ENCODE data around the gene AQP11. TPM values are rescaled to one million over a fixed set of nuclear protein-coding genes. Genes with fewer than 3 reads are reported as not detected.

AQP11 gene
- total RNA-seq, 4 donors from 2014 or later, result 0.55 to 0.76 (median 0.59) TPM; not detected in 1

DNA sequence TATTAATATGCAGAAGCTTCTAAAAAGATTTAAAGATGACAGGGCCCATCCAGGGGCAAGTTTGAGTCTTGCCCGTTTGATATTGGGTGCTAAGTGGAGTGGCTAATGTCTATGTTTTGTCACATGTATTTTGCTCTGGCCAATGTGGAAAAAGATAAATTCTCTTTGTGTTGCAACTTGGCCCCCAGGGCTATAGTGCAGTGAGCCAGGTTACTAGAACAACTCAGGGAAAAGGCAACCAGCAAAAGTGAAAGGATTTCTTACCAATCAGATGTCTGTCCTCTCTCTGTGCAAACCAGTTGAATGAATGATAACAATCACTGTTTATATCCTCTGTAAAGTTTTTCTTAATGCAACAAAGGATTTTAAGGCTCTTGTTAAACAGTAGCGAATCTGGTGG lies 52.5 kb downstream of the AQP11 start:
- no peak for DNase-seq (ENCODE audit: low spot score in 2 of 2)
- peaks cover 6% of the 10 kb centered on the region for H3K4me1 ChIP-seq
- no peak overlapping the region for H3K27ac ChIP-seq
- no peaks in the 10 kb centered on the region for H3K27me3 ChIP-seq
- H3K4me3 ChIP-seq, result no peak overlapping the region
- no peak for TF ChIP-seq POLR2A (IDR thresholded peaks at IDR 0.05)
- TF ChIP-seq, protein P1, sequence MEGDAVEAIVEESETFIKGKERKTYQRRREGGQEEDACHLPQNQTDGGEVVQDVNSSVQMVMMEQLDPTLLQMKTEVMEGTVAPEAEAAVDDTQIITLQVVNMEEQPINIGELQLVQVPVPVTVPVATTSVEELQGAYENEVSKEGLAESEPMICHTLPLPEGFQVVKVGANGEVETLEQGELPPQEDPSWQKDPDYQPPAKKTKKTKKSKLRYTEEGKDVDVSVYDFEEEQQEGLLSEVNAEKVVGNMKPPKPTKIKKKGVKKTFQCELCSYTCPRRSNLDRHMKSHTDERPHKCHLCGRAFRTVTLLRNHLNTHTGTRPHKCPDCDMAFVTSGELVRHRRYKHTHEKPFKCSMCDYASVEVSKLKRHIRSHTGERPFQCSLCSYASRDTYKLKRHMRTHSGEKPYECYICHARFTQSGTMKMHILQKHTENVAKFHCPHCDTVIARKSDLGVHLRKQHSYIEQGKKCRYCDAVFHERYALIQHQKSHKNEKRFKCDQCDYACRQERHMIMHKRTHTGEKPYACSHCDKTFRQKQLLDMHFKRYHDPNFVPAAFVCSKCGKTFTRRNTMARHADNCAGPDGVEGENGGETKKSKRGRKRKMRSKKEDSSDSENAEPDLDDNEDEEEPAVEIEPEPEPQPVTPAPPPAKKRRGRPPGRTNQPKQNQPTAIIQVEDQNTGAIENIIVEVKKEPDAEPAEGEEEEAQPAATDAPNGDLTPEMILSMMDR (IDR thresholded peaks at IDR 0.05), result no peak
- no peak for TF ChIP-seq POLR2AphosphoS5 (IDR thresholded peaks at IDR 0.05)
- TF ChIP-seq EP300 (IDR thresholded peaks at IDR 0.05), result no peak
- H3K36me3 ChIP-seq, result no peaks in the 10 kb centered on the region
- 75% methylated on average over 2 of the region's 2 CpGs for WGBS
- no peaks in the 10 kb centered on the region for H3K9me3 ChIP-seq

DNA sequence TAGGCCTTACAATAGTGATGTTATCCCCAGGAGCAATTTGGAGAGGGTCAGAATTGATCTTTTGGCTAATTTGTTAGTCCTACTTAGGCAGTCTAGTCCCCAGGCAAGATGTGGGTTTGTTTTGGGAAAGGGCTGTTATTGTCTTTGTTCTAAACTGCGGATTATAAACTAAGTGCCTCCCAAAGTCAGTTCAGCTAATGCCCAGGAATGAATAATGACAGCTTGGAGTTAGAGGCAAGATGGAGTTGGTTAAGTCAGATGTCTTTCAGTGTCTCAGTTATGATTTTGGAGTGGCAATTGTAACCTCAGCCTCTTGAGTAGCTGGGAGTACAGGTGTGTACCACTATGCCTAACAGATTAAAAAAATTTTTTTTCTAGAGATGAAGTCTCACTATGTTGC lies 55.1 kb downstream of the AQP11 start:
- H3K27ac ChIP-seq, result no peak overlapping the region
- no peaks in the 10 kb centered on the region for H3K27me3 ChIP-seq
- WGBS, result 63% methylated on average over 1 of the region's 1 CpG
- H3K4me3 ChIP-seq, result no peak overlapping the region
- TF ChIP-seq EP300 (IDR thresholded peaks at IDR 0.05) (no peak), POLR2AphosphoS5 (IDR thresholded peaks at IDR 0.05) (no peak), POLR2A (IDR thresholded peaks at IDR 0.05) (no peak)
- TF ChIP-seq, protein P1 (IDR thresholded peaks at IDR 0.05), result no peak
- H3K9me3 ChIP-seq, result no peaks in the 10 kb centered on the region
- H3K4me1 ChIP-seq, result no peaks in the 10 kb centered on the region
- no peak for DNase-seq (ENCODE audit: low spot score in 2 of 2)
- H3K36me3 ChIP-seq, result no peaks in the 10 kb centered on the region

DNA sequence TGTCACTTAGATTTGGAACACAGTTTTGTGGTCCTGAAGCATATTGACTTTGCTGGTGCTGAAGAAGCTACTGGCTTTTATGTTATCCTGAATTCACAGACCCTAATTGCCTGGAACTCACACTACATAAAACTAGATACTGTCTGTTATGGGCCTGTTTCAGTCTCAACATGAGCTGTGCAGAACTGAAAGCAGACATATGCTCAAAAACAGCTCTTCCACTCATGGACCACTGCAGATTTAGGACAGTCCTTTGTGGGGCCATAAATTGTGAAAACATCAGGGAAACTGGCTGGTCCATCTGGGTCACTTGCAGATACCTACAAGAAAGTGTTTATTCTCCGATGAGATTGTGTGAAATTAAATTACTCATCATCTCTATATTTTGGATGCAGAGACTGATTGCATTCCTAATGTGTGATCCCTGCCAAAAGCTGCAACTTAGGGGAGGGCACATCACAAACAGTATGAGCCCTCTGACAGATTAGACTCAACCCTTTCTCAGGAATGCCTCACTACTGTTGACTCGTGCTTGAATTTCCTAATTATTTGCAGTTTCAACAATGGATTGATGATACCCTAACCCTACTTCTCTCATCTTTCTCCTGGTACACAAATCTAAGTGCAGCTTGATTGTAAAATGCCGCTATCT lies 58.0 kb downstream of the AQP11 start:
- H3K27me3 ChIP-seq, result no peaks in the 10 kb centered on the region
- TF ChIP-seq POLR2AphosphoS5 (IDR thresholded peaks at IDR 0.05), result no peak
- WGBS, result 56% methylated on average over 3 of the region's 3 CpGs
- no peaks in the 10 kb centered on the region for H3K9me3 ChIP-seq
- no peak for DNase-seq (ENCODE audit: low spot score in 2 of 2)
- H3K4me1 ChIP-seq, result no peaks in the 10 kb centered on the region
- H3K36me3 ChIP-seq, result no peaks in the 10 kb centered on the region
- H3K4me3 ChIP-seq, result no peak overlapping the region
- H3K27ac ChIP-seq, result no peak overlapping the region

DNA sequence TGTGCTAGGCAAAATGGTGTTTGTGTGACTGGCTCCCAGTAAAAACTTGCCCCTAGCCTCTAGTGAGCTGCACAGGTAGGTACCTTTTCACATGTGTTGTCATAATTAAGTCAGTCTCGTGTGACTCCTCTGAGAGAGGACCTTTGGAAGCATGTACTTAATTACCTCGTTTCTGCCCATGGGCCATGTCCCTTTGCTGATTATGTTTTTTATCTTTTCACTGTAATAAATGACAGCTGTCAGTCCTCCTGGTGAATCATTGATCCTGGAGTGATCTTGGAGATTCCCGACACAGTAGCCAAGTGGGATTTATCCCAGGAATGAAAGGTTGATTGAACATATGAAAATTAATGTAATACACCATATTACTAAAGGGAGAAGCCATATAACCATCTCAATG lies 60.4 kb downstream of the AQP11 start:
- TF ChIP-seq, protein P1 (IDR thresholded peaks at IDR 0.05), result no peak
- TF ChIP-seq EP300 (IDR thresholded peaks at IDR 0.05) (no peak), POLR2A (IDR thresholded peaks at IDR 0.05) (no peak), POLR2AphosphoS5 (IDR thresholded peaks at IDR 0.05) (no peak)
- Histone ChIP-seq H3K4me3 (no peak overlapping the region), H3K27me3 (no peaks in the 10 kb centered on the region), H3K36me3 (no peaks in the 10 kb centered on the region), H3K9me3 (no peaks in the 10 kb centered on the region), H3K4me1 (no peaks in the 10 kb centered on the region), H3K27ac (no peak overlapping the region)
- 70% methylated on average over 3 of the region's 3 CpGs for WGBS
- no peak for DNase-seq (ENCODE audit: low spot score in 2 of 2)

DNA sequence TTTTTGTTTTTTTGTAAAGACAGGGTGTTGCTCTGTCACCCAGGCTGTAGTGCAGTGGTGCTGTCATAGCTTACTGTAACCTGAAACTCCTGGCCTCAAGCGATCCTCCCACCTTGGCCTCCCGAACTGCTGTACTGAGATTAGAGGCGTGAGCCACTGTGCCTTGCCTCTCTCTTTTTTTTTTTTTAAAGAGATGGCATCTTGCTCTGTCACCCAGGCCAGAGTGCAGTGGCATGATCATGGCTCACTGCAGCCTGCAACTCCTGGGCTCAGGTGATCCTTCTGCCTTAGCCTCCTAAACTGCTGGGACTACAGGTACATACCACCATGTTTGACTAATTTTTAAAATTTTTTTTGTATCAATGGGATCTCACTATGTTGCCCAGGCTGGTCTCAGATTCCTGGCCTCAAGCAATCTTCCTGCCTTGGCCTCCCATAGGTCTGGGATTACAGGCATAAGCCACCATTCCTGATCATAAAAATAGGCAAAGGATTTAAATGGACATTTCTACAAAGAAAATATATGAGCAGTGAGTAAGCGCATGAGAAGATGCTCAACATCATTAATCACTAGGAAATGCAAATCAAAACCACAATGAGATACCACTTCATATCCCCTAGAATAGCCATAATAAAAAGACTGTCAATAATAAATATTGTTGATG lies 65.1 kb downstream of the AQP11 start:
- no peak for DNase-seq (ENCODE audit: low spot score in 2 of 2)
- Histone ChIP-seq H3K27me3 (no peaks in the 10 kb centered on the region), H3K27ac (no peak overlapping the region), H3K9me3 (no peaks in the 10 kb centered on the region), H3K4me1 (no peaks in the 10 kb centered on the region), H3K36me3 (no peaks in the 10 kb centered on the region), H3K4me3 (no peak overlapping the region)
- 85% methylated on average over 4 of the region's 4 CpGs for WGBS
- TF ChIP-seq, protein P1 (IDR thresholded peaks at IDR 0.05), result no peak
- TF ChIP-seq POLR2A (IDR thresholded peaks at IDR 0.05) (no peak), POLR2AphosphoS5 (IDR thresholded peaks at IDR 0.05) (no peak), EP300 (IDR thresholded peaks at IDR 0.05) (no peak)

All from suprapubic skin (tissue), 4 donors.